SKM-1 (cell line): Measurements from ENCODE around the gene EDN3.

Experiments
- DNase-seq: peaks from one replicate; lab custom pipeline; 2025; ENCODE audit not compliant: unreplicated experiment; lab: John Stamatoyannopoulos, UW

EDN3 gene

GRCh38 chr20:59307270-59307669, 6.9 kb downstream of the EDN3 start:
- no peak for DNase-seq

- no peak for DNase-seq
Observed at GRCh38 chr20:59308493-59309201, 8.2 kb downstream of the EDN3 start.

GRCh38 chr20:59309218-59309617, 8.8 kb downstream of the EDN3 start:
- no peak for DNase-seq

GRCh38 chr20:59314997-59315396, 14.6 kb downstream of the EDN3 start:
- DNase-seq: no peak

DNA sequence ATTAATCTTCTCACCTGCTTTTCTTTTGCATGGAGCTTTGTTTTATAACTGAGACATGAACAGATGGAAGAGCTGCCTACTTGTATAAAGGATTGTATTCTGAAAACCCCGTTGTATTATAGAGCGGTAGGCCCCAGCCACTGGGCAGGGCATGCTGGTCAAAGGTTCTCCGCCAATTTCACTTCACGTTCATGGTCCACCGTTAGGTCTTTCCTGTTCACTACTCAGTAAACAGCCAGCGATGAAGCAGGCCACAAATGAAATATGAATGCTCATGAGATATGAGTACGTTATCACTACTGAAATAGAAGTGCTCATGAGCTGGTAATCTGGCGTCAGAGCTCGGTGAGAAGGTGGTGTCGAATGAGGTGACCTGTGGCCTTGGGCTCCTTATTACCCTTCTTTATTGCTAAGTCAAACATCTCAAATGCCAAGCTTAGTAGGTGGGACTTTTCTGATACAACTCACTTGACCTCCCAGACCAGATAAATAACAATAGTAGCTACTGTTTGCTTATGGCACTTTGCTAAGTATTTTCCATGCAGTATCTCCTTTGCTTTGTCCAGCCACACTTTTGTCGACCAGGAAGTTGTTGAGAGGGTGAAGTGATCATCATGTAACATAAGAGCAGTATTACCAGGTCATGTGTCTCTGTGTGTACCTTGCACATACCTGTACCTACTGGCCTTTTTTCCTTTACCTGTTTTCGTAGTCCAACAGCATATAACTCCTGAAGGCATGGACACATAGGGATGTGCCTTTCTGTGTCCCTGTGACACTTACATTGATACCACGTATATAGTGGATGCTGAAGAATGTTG, 16.7 kb downstream of the EDN3 start:
- DNase-seq: no peak

DNA sequence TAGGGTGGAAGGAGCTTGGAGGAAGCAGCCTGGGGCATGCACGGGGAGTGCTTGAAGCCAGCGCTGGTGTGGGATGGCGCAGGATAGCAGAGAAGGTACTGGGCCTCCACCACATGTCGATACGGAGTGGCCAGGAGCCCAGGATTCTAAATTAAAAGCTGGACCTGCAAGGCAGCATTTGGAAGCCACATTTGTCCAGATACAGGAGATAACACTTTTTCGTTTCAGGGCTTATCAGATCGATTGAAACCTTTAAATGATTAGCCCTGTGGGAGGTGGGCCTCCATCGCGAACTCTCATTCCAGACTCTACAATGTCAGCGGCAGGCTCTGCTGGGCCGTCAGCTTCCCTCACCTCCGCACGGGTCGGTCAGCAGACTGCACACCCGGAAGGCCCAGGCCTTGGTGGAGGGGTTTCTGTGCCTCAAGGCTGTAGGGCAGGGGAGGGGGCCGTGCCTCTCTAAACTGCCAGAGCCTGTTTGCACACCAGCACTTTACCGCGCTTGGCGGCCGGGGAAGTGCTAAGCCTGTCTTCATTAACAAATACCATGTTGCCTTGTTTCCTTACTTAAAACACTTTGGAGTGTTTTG, 17.9 kb downstream of the EDN3 start:
- DNase-seq: no peak

- DNase-seq: no peak
Observed at GRCh38 chr20:59318803-59319202, 18.4 kb downstream of the EDN3 start.

- DNase-seq: no peak
Observed at GRCh38 chr20:59320426-59320825, 20.0 kb downstream of the EDN3 start.

DNA sequence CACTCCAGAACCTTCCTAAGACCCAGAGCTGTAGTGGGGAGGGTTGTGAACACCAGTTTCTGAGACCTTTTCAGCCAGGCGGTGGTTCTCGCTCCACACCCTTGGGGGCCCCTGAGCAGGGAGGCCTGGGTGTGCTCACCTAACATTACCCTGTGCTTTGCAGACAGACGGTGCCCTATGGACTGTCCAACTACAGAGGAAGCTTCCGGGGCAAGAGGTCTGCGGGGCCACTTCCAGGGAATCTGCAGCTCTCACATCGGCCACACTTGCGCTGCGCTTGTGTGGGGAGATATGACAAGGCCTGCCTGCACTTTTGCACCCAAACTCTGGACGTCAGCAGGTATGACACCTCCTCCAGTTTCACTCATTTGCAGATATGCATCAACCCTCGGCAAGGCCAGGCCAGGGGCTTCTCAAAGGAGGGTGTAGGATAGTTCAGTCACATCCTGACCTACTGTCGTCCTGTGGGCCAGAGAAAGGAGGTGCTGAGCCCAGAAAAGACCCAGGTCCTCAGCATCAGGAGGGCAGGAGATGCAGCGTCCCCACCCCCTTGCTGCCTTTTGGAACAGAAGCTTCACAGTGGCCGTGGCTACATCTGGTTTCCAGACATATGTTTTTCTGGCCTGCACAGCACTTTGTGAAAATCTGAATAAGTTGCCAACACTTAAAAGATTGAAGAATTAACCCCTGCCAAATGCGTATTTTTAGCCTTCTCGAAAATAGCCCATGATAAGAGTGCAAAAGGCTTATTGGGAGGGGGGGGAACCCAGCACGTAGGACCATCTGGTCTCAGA, 20.6 kb downstream of the EDN3 start:
- DNase-seq: no peak

GRCh38 chr20:59322081-59322480, 21.7 kb downstream of the EDN3 start:
- no peak for DNase-seq

GRCh38 chr20:59322585-59323454, 22.4 kb downstream of the EDN3 start:
- no peak for DNase-seq

DNA sequence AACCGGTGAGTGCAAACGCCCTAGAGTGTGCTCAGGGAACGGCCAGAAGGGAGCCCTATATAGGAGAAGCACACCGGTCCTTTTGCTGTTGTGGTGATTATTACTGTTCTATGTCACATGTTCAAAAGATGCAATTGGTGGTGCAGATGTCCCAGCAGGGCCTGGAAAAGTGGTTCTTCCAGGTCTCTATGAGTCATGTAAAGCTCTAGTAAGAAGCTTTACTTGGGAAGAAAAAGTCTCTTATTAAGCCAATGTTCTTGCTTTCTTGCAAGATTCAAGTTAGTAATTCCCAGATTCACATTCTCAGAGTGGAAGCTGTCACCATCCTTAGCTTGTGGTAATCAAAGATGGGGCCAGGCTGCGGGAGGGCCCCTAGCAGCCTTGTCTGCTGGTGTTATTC, 23.3 kb downstream of the EDN3 start:
- no peak for DNase-seq

GRCh38 chr20:59324521-59325141, 24.2 kb downstream of the EDN3 start:
- DNase-seq: no peak

DNA sequence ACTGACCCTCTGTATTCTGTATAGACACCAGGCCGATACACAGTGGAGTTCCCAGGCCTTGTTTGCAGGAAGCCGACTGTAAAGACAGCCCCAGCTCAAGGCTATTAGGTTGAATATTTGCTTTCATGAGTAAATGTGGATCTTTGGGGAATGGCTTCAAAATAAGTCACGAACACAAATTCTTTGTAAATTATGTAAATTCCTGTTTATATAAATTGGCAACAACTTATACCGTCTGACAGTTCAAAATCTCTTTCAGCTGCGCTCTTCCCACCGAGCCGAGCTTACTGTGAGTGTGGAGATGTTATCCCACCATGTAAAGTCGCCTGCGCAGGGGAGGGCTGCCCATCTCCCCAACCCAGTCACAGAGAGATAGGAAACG, 24.7 kb downstream of the EDN3 start:
- no peak for DNase-seq

- no peak for DNase-seq
Observed at GRCh38 chr20:59326188-59326587, 25.8 kb downstream of the EDN3 start.

- DNase-seq: no peak
Observed at GRCh38 chr20:59328071-59328470, 27.7 kb downstream of the EDN3 start.

- DNase-seq: no peak
Observed at GRCh38 chr20:59331721-59332329, 31.4 kb downstream of the EDN3 start.

DNA sequence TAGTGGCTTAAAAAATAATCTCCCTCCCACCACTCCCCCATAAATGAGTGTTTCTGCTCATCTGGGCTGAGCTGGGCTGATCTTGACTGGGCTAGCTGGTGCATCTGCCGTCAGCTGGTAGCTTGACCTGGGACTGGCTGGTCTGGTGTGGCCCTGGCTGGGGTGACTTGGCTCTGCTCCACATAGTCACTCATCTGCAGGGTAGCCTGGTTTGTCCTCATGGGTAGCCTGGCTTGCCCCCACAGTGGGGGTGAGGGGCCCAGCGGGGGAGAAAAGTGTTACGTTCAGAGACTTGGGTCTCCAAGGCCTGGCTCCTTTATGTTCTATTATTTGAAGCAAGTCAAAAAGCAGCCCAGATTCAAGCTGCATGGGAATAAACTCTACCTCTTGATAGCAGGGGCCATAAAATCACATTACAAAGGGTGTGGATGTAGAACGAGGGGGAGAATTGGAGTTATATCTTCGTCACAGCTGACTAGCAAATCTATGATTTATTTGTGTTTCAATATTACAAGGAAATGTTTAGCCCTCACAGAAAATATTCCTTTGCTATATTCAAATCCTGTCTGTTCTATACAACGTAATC, 32.9 kb downstream of the EDN3 start:
- no peak for DNase-seq

- no peak for DNase-seq
Observed at GRCh38 chr20:59333951-59334350, 33.5 kb downstream of the EDN3 start.
